ENCODE results near the gene CCDC122.

DNA sequence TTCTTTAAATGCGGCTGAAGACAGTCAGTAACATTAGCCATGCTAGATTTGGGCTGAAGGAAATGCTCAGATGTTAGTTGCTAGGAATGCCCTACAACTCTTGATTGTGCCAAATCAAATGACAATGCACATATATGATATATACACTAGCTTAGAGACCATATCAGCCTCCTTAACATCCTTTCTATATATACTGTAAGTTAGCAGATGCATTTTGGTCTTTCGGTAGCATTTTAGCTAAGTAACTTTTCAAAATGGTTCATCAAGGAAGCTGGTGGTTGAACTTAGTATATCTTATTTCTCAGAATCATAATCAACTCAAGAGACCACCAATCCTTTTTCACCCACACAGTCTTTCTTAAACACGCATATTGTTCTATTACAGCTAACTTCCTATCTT lies 78.7 kb downstream of the CCDC122 start:
- TF ChIP-seq, protein P1, sequence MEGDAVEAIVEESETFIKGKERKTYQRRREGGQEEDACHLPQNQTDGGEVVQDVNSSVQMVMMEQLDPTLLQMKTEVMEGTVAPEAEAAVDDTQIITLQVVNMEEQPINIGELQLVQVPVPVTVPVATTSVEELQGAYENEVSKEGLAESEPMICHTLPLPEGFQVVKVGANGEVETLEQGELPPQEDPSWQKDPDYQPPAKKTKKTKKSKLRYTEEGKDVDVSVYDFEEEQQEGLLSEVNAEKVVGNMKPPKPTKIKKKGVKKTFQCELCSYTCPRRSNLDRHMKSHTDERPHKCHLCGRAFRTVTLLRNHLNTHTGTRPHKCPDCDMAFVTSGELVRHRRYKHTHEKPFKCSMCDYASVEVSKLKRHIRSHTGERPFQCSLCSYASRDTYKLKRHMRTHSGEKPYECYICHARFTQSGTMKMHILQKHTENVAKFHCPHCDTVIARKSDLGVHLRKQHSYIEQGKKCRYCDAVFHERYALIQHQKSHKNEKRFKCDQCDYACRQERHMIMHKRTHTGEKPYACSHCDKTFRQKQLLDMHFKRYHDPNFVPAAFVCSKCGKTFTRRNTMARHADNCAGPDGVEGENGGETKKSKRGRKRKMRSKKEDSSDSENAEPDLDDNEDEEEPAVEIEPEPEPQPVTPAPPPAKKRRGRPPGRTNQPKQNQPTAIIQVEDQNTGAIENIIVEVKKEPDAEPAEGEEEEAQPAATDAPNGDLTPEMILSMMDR (conservative IDR thresholded peaks at IDR 0.05), result no peak
- no peak for TF ChIP-seq ZFX (IDR thresholded peaks at IDR 0.05)

All from C4-2B (cell line).